Measurements from ENCODE around the gene RNF225. TPM values are rescaled to one million over a fixed set of nuclear protein-coding genes. Genes with fewer than 3 reads are reported as not detected.

The RNF225 gene
- total and polyA plus RNA-seq, 2 donors (not counting 1 experiment from before 2014, with no cell fraction given): 0.49 TPM; not detected in 1

DNA sequence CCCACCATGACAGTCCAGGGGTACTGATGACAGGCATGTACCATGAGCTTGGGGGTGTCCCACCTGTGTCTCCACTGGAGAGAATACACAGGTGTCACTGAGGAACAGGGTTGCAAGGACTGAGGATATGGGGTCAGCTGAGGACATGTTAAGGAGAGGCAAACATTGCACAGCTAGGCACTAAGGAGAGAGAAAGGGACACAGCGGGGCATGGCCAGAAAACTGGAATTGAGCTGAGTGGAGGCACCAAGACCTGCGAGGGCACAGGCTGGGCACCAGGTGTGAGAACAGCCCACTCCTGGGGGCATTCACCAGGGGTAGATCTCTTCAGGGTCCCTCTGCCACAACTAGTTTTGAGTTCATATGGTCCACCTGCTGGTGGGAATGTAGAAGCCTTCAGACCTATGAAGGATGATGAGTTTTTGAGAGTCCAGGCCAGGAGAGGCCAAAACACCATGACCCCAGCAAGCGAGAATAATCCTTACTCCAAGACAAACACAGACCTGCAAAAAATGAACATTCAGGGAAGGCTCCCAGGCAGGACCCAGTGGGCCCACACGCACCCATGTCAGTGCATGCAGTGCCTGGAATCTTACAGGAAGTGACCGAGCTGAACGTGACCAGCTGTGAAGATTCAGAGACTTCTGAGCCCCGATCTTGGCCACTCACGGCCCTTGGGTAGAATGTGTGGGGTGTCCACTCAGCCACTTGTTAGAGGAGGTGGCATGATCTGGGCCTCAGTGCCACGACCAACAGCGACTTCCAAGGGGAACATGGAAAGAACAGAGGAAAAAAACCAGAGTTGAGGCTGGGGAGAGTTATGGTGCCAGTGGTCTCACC, 11.6 kb downstream of the RNF225 start:
- Mint-ChIP-seq H3K9me3 (ENCODE audit: insufficient read depth) (no peaks in the 10 kb centered on the region), H3K27ac (peak overlapping the region; percentile 76), H3K27me3 (no peaks in the 10 kb centered on the region), H3K4me1 (peaks cover 33% of the 10 kb centered on the region), H3K4me3 (peak overlapping the region; percentile 97)
- Histone ChIP-seq H3K36me3 (replicated peaks in 1 of 2; ENCODE audit: control extremely low read depth in 1 of 2, control insufficient read depth in 1 of 2, extremely low read depth in 1 of 2, insufficient read depth in 2 of 2, low read length in 1 of 2) (no peaks in the 10 kb centered on the region), H3K79me2 (ENCODE audit: control insufficient read depth, insufficient read depth, low read length) (peaks cover 5% of the 10 kb centered on the region), H3K27me3 (replicated peaks in 1 of 4; ENCODE audit: control extremely low read depth in 1 of 4, control insufficient read depth in 3 of 4, insufficient read depth in 4 of 4, low read length in 3 of 4) (no peaks in the 10 kb centered on the region), H3K9ac (ENCODE audit: low read length) (peak overlapping the region; percentile 91), H3K4me3 (ENCODE audit: control extremely low read depth in 1 of 5, extremely low read depth in 1 of 5, insufficient read depth in 1 of 5, low read depth in 2 of 5, low read length in 4 of 5) (peak overlapping the region in 3 of 5 experiments; percentile 82 to 93 (median 83)), H4K20me1 (ENCODE audit: control insufficient read depth, insufficient read depth, low read length, poor library complexity, severe bottlenecking) (no peaks in the 10 kb centered on the region), H3K4me2 (replicated peaks; ENCODE audit: low read depth, low read length, poor library complexity, severe bottlenecking) (peak overlapping the region; percentile 85), H3K27ac (ENCODE audit: low read length in 2 of 2) (peak overlapping the region; percentile 82 to 93), H2AFZ (ENCODE audit: insufficient read depth, low read depth, low read length, poor library complexity, severe bottlenecking) (peak overlapping the region; percentile 81), H3K9me3 (ENCODE audit: control extremely low read depth in 1 of 3, control insufficient read depth in 2 of 3, insufficient read depth in 1 of 3, low read length in 2 of 3) (peaks cover 0 to 3% (median 0%) of the 10 kb centered on the region in 3 donors), H3K4me1 (ENCODE audit: control insufficient read depth in 2 of 2, insufficient read depth in 2 of 2, low read length in 2 of 2) (peaks cover 11 to 23% of the 10 kb centered on the region in 2 donors)
- no peak for ATAC-seq (ENCODE audit: low read depth)
- POLR2A ChIA-PET: no interaction called here
- intact Hi-C loops (cut with micrococcal nuclease): loop anchor here (5.0 kb wide), 1 partner anchor 60 kb away; no protein-coding TSS in a partner anchor
- CTCF ChIA-PET: interaction anchor here (1.8 kb wide), 1 partner anchor 113 kb away, joined by 6 read pairs; the partner anchor contains the start of gene ZBTB45
- DNase-seq: peak; percentile 38
- TF ChIP-seq, protein P1, sequence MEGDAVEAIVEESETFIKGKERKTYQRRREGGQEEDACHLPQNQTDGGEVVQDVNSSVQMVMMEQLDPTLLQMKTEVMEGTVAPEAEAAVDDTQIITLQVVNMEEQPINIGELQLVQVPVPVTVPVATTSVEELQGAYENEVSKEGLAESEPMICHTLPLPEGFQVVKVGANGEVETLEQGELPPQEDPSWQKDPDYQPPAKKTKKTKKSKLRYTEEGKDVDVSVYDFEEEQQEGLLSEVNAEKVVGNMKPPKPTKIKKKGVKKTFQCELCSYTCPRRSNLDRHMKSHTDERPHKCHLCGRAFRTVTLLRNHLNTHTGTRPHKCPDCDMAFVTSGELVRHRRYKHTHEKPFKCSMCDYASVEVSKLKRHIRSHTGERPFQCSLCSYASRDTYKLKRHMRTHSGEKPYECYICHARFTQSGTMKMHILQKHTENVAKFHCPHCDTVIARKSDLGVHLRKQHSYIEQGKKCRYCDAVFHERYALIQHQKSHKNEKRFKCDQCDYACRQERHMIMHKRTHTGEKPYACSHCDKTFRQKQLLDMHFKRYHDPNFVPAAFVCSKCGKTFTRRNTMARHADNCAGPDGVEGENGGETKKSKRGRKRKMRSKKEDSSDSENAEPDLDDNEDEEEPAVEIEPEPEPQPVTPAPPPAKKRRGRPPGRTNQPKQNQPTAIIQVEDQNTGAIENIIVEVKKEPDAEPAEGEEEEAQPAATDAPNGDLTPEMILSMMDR (IDR thresholded peaks at IDR 0.05): peak; percentile 13
- TF ChIP-seq EZH2 (IDR thresholded peaks at IDR 0.05; ENCODE audit: borderline replicate concordance, insufficient read depth, low read depth, low read length, poor library complexity, severe bottlenecking): no peak
- WGBS (ENCODE audit: insufficient coverage): 82% methylated on average over 10 of the region's 10 CpGs

All from B cell (primary cell).